ENCODE measurements around the gene CFDP1.

GRCh38 chr16:75378616-75379015, 54.7 kb downstream of the CFDP1 start:
- no peak for TF ChIP-seq CTCF (IDR thresholded peaks at IDR 0.05 in 8 of 11, conservative IDR thresholded peaks at IDR 0.05 in 3 of 11)
- TF ChIP-seq POLR2A (IDR thresholded peaks at IDR 0.05): no peak
- no peak for TF ChIP-seq POLR2AphosphoS5 (IDR thresholded peaks at IDR 0.05)

All from spleen (tissue), 7 donors.